CD14-positive monocyte (primary cell): ENCODE data around the gene RANBP1. TPM values are rescaled to one million over a fixed set of nuclear protein-coding genes. Genes with fewer than 3 reads are reported as not detected.

Experiments
- DNase-seq, 3 donors: peaks; one replicate each; pipeline ENCODE4 v3.0.0-alpha.2; 2011 to 2022
- H2AFZ ChIP-seq: 2 replicates; pipeline ENCODE4 v1.6.0; 2012; ENCODE audit warnings: mild to moderate bottlenecking, low read depth, low read length, inconsistent platforms; ENCODE audit not compliant: insufficient read depth, poor library complexity, severe bottlenecking
- H3K27ac ChIP-seq, 2 donors: 1 replicate in 1 of 2; 2 replicates in 1 of 2; pipeline ENCODE4 v1.5.1; 2012 to 2013; ENCODE audit warnings: low read length in 2 of 2, control low read depth in 1 of 2, inconsistent platforms in 1 of 2, low read depth in 1 of 2, mild to moderate bottlenecking in 1 of 2
- H3K27me3 ChIP-seq, 2 donors: one replicate each; pipeline versions ENCODE4 v1.6.0 to v1.6.1; 2011 to 2013; ENCODE audit warnings: low read length in 2 of 2; ENCODE audit not compliant: control insufficient read depth in 2 of 2, insufficient read depth in 2 of 2
- H3K36me3 ChIP-seq, 2 donors: replicated peaks in 1 of 2; 1 replicate in 1 of 2; 2 replicates in 1 of 2; pipeline versions ENCODE4 v1.5.1 to v1.6.1; 2012 to 2013; ENCODE audit warnings: low read length in 2 of 2, control low read depth in 1 of 2, inconsistent platforms in 1 of 2, mild to moderate bottlenecking in 1 of 2; ENCODE audit not compliant: insufficient read depth in 2 of 2, control insufficient read depth in 1 of 2
- H3K4me1 ChIP-seq, 2 donors: 1 replicate in 1 of 2; 2 replicates in 1 of 2; pipeline versions ENCODE4 v1.5.1 to v1.6.1; 2012 to 2013; ENCODE audit warnings: low read length in 2 of 2, control low read depth in 1 of 2, inconsistent platforms in 1 of 2, mild to moderate bottlenecking in 1 of 2, moderate library complexity in 1 of 2; ENCODE audit not compliant: insufficient read depth in 2 of 2, control insufficient read depth in 1 of 2
- H3K4me2 ChIP-seq: replicated peaks from 2 replicates; pipeline ENCODE3; 2012; ENCODE audit warnings: low read length, moderate library complexity, mild to moderate bottlenecking; ENCODE audit not compliant: poor library complexity, severe bottlenecking; ENCODE audit errors: extremely low read depth
- H3K4me3 ChIP-seq, 3 experiments: fragments of 200-600 bp in 1 of 3; sonication (generic) in 1 of 3; replicated peaks in 1 of 3; 1 replicate in 2 of 3; 2 replicates in 1 of 3; pipeline ENCODE4 v1.5.1; 2011 to 2013; ENCODE audit warnings: low read length in 3 of 3, mild to moderate bottlenecking in 3 of 3, control low read depth in 2 of 3, low read depth in 2 of 3, inconsistent platforms in 1 of 3, moderate library complexity in 1 of 3
- H3K79me2 ChIP-seq: 2 replicates; pipeline ENCODE4 v1.6.0; 2012; ENCODE audit warnings: mild to moderate bottlenecking, control low read depth, inconsistent platforms, low read length, moderate library complexity; ENCODE audit not compliant: insufficient read depth
- H3K9ac ChIP-seq: 2 replicates; pipeline ENCODE4 v1.6.0; 2017; ENCODE audit warnings: low read length, mild to moderate bottlenecking; ENCODE audit not compliant: insufficient read depth, poor library complexity, severe bottlenecking
- H3K9me3 ChIP-seq, 2 donors: replicated peaks in 1 of 2; 1 replicate in 1 of 2; 2 replicates in 1 of 2; pipeline versions ENCODE4 v1.5.1 to v1.6.1; 2012 to 2013; ENCODE audit warnings: low read length in 2 of 2, control low read depth in 1 of 2; ENCODE audit not compliant: control insufficient read depth in 1 of 2, insufficient read depth in 1 of 2
- H4K20me1 ChIP-seq: 2 replicates; pipeline ENCODE4 v1.6.0; 2012; ENCODE audit warnings: mild to moderate bottlenecking, low read length, control low read depth, moderate library complexity; ENCODE audit not compliant: insufficient read depth
- H3K27ac Mint-ChIP-seq, 7 donors: one replicate each; pipeline ENCODE4 v1.8.0; 2020; ENCODE audit warnings: mild to moderate bottlenecking in 7 of 7, mixed read lengths in 7 of 7, moderate library complexity in 6 of 7, inconsistent platforms in 2 of 7
- H3K27me3 Mint-ChIP-seq, 3 donors: one replicate each; pipeline ENCODE4 v1.8.0; 2021 to 2022; ENCODE audit warnings: low read depth in 3 of 3, mild to moderate bottlenecking in 3 of 3, mixed read lengths in 3 of 3, moderate library complexity in 3 of 3, inconsistent platforms in 1 of 3
- H3K36me3 Mint-ChIP-seq, 2 donors: one replicate each; pipeline ENCODE4 v1.8.0; 2020; ENCODE audit warnings: mixed read lengths in 2 of 2, inconsistent platforms in 1 of 2, mild to moderate bottlenecking in 1 of 2
- H3K4me1 Mint-ChIP-seq: one replicate; pipeline ENCODE4 v1.8.0; 2020; ENCODE audit warnings: mild to moderate bottlenecking, mixed read lengths
- H3K4me3 Mint-ChIP-seq, 2 donors: one replicate each; pipeline ENCODE4 v1.8.0; 2020; ENCODE audit warnings: mild to moderate bottlenecking in 2 of 2, mixed read lengths in 2 of 2, moderate library complexity in 1 of 2
- H3K9me3 Mint-ChIP-seq, 7 donors: one replicate each; pipeline ENCODE4 v1.8.0; 2020 to 2022; ENCODE audit warnings: mixed read lengths in 7 of 7, mild to moderate bottlenecking in 6 of 7, moderate library complexity in 6 of 7, inconsistent platforms in 2 of 7
- WGBS: methylation state at CpG from one replicate; pipeline ENCODE4 v1.1.5; 2013; ENCODE audit warnings: missing lambda C conversion rate; ENCODE audit not compliant: insufficient coverage; 5-methylcytosine and 5-hydroxymethylcytosine counted together
- intact Hi-C, 2 donors: fragments of 100-400 bp; cut with micrococcal nuclease; formaldehyde crosslinking; loops; one replicate each; pipeline versions ENCODE4 v1.15.0 to v1.15.1; 2023
- polyA plus RNA-seq, 3 donors: library from polyadenylated mRNA; depleted of rRNA in 1 of 3; unstranded in 2 of 3; stranded (reverse) in 1 of 3; fragments of 300-500 nt in 2 of 3; fragments of >200 nt in 1 of 3; fragmentation: Illumina TruSeq in 2 of 3; gene quantifications; 1 replicate in 2 of 3; 2 replicates in 1 of 3; pipeline ENCODE4 v1.2.3, GENCODE V29; 2012 to 2021
- TF ChIP-seq, protein P1 (sequence below): fragments of 200-600 bp; IDR thresholded peaks from one replicate; pipeline ENCODE4 v1.8.0; 2022; ENCODE audit warnings: antibody characterized with exemption, mild to moderate bottlenecking

Gene RANBP1
- polyA plus RNA-seq, 3 donors = 45.0 to 52.3 (median 47.4) TPM

DNA sequence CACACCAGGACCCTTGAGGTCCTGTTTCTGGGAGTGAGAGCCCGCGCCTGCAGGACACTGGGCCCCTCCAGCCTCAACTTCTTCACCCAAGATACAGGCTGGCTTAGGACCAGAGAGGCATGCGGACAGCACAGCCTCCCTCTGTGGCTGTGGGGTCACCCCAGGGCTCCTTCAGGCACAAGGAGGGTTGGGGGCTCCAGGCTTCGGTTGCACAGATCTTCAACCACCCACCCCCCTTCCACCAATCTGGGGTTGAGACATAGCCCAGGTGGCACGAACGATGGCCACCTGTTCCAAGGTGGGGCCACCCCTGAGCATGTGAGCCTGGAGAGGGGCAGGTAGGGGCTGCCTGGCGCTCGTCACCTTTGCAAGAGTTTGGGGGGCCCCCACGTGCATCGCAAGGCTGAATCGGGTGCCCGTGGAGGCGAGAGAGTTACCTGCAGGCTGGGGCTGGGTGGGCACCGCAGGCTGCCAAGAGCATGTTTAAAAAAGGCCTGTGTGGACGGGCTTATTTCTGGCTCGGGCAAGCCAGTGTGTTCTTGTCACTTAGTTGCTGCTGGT is 16.9 kb downstream of the RANBP1 start:
- Histone ChIP-seq H2AFZ (peak overlapping the region; percentile 71), H3K4me1 (peaks cover 15 to 27% of the 10 kb centered on the region in 2 donors), H3K4me2 (peak overlapping the region; percentile 93), H3K9ac (peak overlapping the region; percentile 65), H3K27me3 (no peaks in the 10 kb centered on the region), H4K20me1 (peaks cover 53% of the 10 kb centered on the region), H3K9me3 (no peaks in the 10 kb centered on the region), H3K79me2 (peaks cover 26% of the 10 kb centered on the region), H3K4me3 (peak overlapping the region; percentile 39 to 77 (median 42)), H3K27ac (peak overlapping the region in 1 of 2 donors; percentile 36), H3K36me3 (no peaks in the 10 kb centered on the region)
- no peak for DNase-seq
- intact Hi-C loops = no loop called here
- TF ChIP-seq, protein P1, sequence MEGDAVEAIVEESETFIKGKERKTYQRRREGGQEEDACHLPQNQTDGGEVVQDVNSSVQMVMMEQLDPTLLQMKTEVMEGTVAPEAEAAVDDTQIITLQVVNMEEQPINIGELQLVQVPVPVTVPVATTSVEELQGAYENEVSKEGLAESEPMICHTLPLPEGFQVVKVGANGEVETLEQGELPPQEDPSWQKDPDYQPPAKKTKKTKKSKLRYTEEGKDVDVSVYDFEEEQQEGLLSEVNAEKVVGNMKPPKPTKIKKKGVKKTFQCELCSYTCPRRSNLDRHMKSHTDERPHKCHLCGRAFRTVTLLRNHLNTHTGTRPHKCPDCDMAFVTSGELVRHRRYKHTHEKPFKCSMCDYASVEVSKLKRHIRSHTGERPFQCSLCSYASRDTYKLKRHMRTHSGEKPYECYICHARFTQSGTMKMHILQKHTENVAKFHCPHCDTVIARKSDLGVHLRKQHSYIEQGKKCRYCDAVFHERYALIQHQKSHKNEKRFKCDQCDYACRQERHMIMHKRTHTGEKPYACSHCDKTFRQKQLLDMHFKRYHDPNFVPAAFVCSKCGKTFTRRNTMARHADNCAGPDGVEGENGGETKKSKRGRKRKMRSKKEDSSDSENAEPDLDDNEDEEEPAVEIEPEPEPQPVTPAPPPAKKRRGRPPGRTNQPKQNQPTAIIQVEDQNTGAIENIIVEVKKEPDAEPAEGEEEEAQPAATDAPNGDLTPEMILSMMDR = no peak
- H3K27ac Mint-ChIP-seq = no peak overlapping the region
- 89% methylated on average over 12 of the region's 16 CpGs for WGBS
- H3K36me3 Mint-ChIP-seq = peaks cover 2 to 7% of the 10 kb centered on the region in 2 donors
- H3K9me3 Mint-ChIP-seq = no peaks in the 10 kb centered on the region
- peak overlapping the region; percentile 69 to 75 for H3K4me3 Mint-ChIP-seq
- H3K4me1 Mint-ChIP-seq = peaks cover 25% of the 10 kb centered on the region
- H3K27me3 Mint-ChIP-seq = no peaks in the 10 kb centered on the region

DNA sequence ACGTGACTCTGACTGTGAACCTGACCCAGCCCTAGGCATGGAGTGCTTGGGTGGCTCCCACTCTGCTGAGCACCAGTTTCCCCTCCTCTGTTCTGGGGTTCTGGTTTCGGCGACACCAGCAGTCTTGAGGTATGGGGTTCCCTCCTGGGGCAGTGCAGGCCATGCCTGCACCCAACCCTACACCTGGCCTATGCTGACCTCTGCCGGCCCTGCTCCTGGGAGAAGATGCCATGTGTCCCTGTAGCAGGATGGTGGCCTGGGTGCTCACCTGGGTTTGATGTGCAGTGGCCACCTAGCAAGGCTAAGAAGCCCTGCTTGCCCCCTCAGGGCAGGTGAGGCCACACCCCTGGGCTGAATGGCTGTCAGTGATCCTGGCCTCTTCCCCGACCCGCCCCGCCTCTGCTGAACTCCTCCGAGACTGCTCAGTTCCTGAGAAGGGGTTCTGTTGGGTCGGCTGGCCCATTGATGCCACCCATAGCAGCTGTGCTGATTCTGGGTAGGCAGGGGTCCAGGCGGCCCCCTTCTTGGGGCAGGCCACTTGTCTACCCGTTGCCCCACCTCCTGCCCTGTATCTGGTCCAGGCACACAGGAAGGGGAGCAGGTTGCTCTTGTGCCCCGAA is 18.1 kb downstream of the RANBP1 start:
- peaks cover 25% of the 10 kb centered on the region for H3K4me1 Mint-ChIP-seq
- peaks cover 29% of the 10 kb centered on the region for H3K79me2 ChIP-seq

More for the DNA sequence above, 18.1 kb downstream of the RANBP1 start:
- Histone ChIP-seq H3K27ac (no peak overlapping the region), H2AFZ (no peak overlapping the region), H3K9ac (peak overlapping the region; percentile 32), H3K9me3 (no peaks in the 10 kb centered on the region), H3K27me3 (no peaks in the 10 kb centered on the region), H4K20me1 (peaks cover 66% of the 10 kb centered on the region), H3K4me3 (no peak overlapping the region), H3K4me1 (peaks cover 15 to 27% of the 10 kb centered on the region in 2 donors), H3K4me2 (no peak overlapping the region), H3K36me3 (no peaks in the 10 kb centered on the region)
- no peak for DNase-seq
- H3K9me3 Mint-ChIP-seq = no peaks in the 10 kb centered on the region
- H3K36me3 Mint-ChIP-seq = peaks cover 2 to 3% of the 10 kb centered on the region in 2 donors
- H3K4me3 Mint-ChIP-seq = no peak overlapping the region
- TF ChIP-seq, protein P1 = no peak
- intact Hi-C loops = no loop called here
- WGBS = 91% methylated on average over 7 of the region's 12 CpGs
- peak overlapping the region in 1 of 7 donors; percentile 43 for H3K27ac Mint-ChIP-seq
- no peaks in the 10 kb centered on the region for H3K27me3 Mint-ChIP-seq
